ENCODE data around the gene CC2D2A.

CC2D2A gene

DNA sequence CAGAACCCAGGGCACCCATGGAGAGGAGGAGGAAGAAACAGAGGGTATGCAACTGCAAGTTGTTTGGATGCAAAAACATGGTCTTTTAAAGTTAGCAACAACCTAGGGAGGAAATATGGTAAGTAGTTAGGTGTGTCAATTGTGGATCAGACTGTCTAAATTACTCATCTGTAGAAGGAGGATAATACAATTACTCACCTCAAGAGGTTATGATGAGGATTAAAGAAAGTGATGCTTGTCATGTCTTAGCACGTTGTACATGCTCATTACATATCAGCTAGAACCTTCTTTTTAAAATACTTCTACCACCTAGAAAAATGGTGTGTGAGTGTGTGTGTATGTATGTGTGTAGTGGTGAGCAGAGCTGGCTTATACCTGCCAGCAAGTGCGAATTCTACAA lies 44.2 kb upstream of the CC2D2A start:
- Histone ChIP-seq H3K36me3 (ENCODE audit: low read length) (no peaks in the 10 kb centered on the region), H3K79me2 (ENCODE audit: insufficient read depth, low read length) (no peaks in the 10 kb centered on the region), H3K9me3 (ENCODE audit: insufficient read depth, low read length) (no peaks in the 10 kb centered on the region), H3K9me2 (replicated peaks; ENCODE audit: insufficient read depth, low read length) (no peaks in the 10 kb centered on the region), H3K4me3 (ENCODE audit: insufficient read depth, low read length, poor library complexity, severe bottlenecking) (no peak overlapping the region), H3K4me2 (ENCODE audit: low read depth, low read length, poor library complexity, severe bottlenecking) (no peak overlapping the region), H3F3A (ENCODE audit: insufficient read depth) (no peaks in the 10 kb centered on the region), H4K20me1 (ENCODE audit: low read depth, low read length) (no peaks in the 10 kb centered on the region), H2AFZ (ENCODE audit: low read depth, low read length, severe bottlenecking) (no peak overlapping the region), H3K27me3 (ENCODE audit: low read length) (no peaks in the 10 kb centered on the region), H3K27ac (ENCODE audit: low read depth, low read length) (no peak overlapping the region), H3K9ac (ENCODE audit: low read length) (no peak overlapping the region)
- TF ChIP-seq EZH2phosphoT487 (conservative IDR thresholded peaks at IDR 0.05; ENCODE audit: low read length) = no peak
- no peak for TF ChIP-seq CTCF (IDR thresholded peaks at IDR 0.05; ENCODE audit: insufficient read depth, low read length, poor library complexity, severe bottlenecking)

DNA sequence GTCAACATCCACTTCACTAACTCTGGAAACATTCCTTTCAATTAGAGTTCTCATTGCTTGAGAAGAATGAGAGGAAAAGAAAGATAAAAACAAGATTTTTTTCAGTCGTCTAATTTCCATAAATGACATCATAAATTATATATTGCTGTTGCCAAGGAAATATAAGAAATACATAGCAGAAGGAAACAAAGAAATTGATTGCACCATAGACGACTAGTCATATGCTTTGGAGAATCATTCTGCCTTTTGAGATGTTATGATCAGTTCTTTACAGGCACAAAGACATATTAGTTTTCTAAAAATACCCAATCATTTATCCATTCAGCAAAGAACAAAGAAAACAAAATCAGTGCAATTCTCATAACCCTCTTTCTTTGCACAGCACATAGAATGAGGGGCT lies 42.5 kb upstream of the CC2D2A start:
- TF ChIP-seq EZH2phosphoT487 (conservative IDR thresholded peaks at IDR 0.05; ENCODE audit: low read length) = no peak
- TF ChIP-seq CTCF (IDR thresholded peaks at IDR 0.05; ENCODE audit: insufficient read depth, low read length, poor library complexity, severe bottlenecking) = no peak
- Histone ChIP-seq H3K9me2 (replicated peaks; ENCODE audit: insufficient read depth, low read length) (no peaks in the 10 kb centered on the region), H3K9me3 (ENCODE audit: insufficient read depth, low read length) (no peaks in the 10 kb centered on the region), H2AFZ (ENCODE audit: low read depth, low read length, severe bottlenecking) (no peak overlapping the region), H3K27ac (ENCODE audit: low read depth, low read length) (no peak overlapping the region), H3K9ac (ENCODE audit: low read length) (no peak overlapping the region), H3K4me3 (ENCODE audit: insufficient read depth, low read length, poor library complexity, severe bottlenecking) (no peak overlapping the region), H3K79me2 (ENCODE audit: insufficient read depth, low read length) (no peaks in the 10 kb centered on the region), H3K27me3 (ENCODE audit: low read length) (no peaks in the 10 kb centered on the region), H3F3A (ENCODE audit: insufficient read depth) (no peaks in the 10 kb centered on the region), H3K4me2 (ENCODE audit: low read depth, low read length, poor library complexity, severe bottlenecking) (no peak overlapping the region), H3K36me3 (ENCODE audit: low read length) (no peaks in the 10 kb centered on the region), H4K20me1 (ENCODE audit: low read depth, low read length) (no peaks in the 10 kb centered on the region)

- H2AFZ ChIP-seq (ENCODE audit: low read depth, low read length, severe bottlenecking) = no peak within 1 kb of the TSS
- TF ChIP-seq CTCF (IDR thresholded peaks at IDR 0.05; ENCODE audit: insufficient read depth, low read length, poor library complexity, severe bottlenecking) (no peak), EZH2phosphoT487 (conservative IDR thresholded peaks at IDR 0.05; ENCODE audit: low read length) (no peak)
These were observed 42.0 kb upstream of the CC2D2A start, which contains the start of gene C1QTNF7 for GRCh38 chr4:15427701-15428100. C1QTNF7 (plus strand) TSS chr4:15428033; CDS start chr4:15435744, 7,711 bp downstream.

More at GRCh38 chr4:15427701-15428100, 42.0 kb upstream of the CC2D2A start, which contains the start of gene C1QTNF7:
- Histone ChIP-seq H3K9me3 (ENCODE audit: insufficient read depth, low read length) (no peaks in the 10 kb centered on the region), H3K9ac (ENCODE audit: low read length) (no peak within 1 kb of the TSS), H3K9me2 (replicated peaks; ENCODE audit: insufficient read depth, low read length) (no peaks in the 10 kb centered on the region), H3K27ac (ENCODE audit: low read depth, low read length) (no peak within 1 kb of the TSS), H3K79me2 (ENCODE audit: insufficient read depth, low read length) (no peaks in the 10 kb centered on the region), H4K20me1 (ENCODE audit: low read depth, low read length) (no peaks in the 10 kb centered on the region), H3K36me3 (ENCODE audit: low read length) (no peaks in the 10 kb centered on the region), H3K27me3 (ENCODE audit: low read length) (no peaks in the 10 kb centered on the region), H3K4me3 (ENCODE audit: insufficient read depth, low read length, poor library complexity, severe bottlenecking) (no peak within 1 kb of the TSS), H3F3A (ENCODE audit: insufficient read depth) (no peaks in the 10 kb centered on the region), H3K4me2 (ENCODE audit: low read depth, low read length, poor library complexity, severe bottlenecking) (no peak within 1 kb of the TSS)
